HepG2 (cell line): Measurements from ENCODE around the gene CCDC183. TPM values are rescaled to one million over a fixed set of nuclear protein-coding genes. Genes with fewer than 3 reads are reported as not detected.
A peak's percentile ranks its signal among the peaks of the same experiment; 100 is the strongest.

Experiments
- ARNT ChIP-seq: fragments of 450-650 bp; IDR thresholded peaks from 2 replicates; pipeline ENCODE4 v1.6.1; 2017
- CHD4 ChIP-seq: fragments of 200-600 bp; sonication (generic); IDR thresholded peaks from 2 replicates; pipeline ENCODE4 v1.7.0; 2017; ENCODE audit warnings: mild to moderate bottlenecking, low read length, borderline replicate concordance
- DR1 ChIP-seq: sonication (generic); formaldehyde crosslinking; IDR thresholded peaks from 2 replicates; pipeline ENCODE4 v1.8.0; 2021; ENCODE audit warnings: mild to moderate bottlenecking, missing genetic modification reagents, inconsistent platforms
- ERF ChIP-seq: IDR thresholded peaks from 2 replicates; pipeline ENCODE4 v1.6.1; 2018; ENCODE audit warnings: missing biosample characterization, missing genetic modification reagents
- KAT2B ChIP-seq: fragments of 150-350 bp; IDR thresholded peaks from 2 replicates; pipeline ENCODE4 v1.6.1; 2014; ENCODE audit warnings: low read depth, low read length, borderline replicate concordance
- MED1 ChIP-seq: sonication (generic); formaldehyde crosslinking; IDR thresholded peaks from 2 replicates; pipeline ENCODE4 v1.4.0; 2020; ENCODE audit warnings: missing genetic modification reagents
- MYC ChIP-seq: sonication (generic); formaldehyde crosslinking; IDR thresholded peaks from 2 replicates; pipeline ENCODE4 v1.9.0; 2021; ENCODE audit warnings: missing genetic modification reagents, borderline replicate concordance
- NFIC ChIP-seq: IDR thresholded peaks from 2 replicates; pipeline ENCODE4 v1.6.1; 2012; ENCODE audit warnings: mild to moderate bottlenecking, low read length, inconsistent platforms
- SIN3A ChIP-seq: IDR thresholded peaks from 2 replicates; pipeline ENCODE4 v1.6.1; 2011; ENCODE audit warnings: low read depth, mild to moderate bottlenecking, control low read depth, low read length, borderline replicate concordance
- TRIM22 ChIP-seq: fragments of 450-650 bp; IDR thresholded peaks from 2 replicates; pipeline ENCODE4 v1.6.1; 2017
- XRCC5 ChIP-seq: fragments of 200-400 bp; formaldehyde crosslinking; optimal IDR thresholded peaks from 2 replicates; pipeline ENCODE3; 2017; ENCODE audit warnings: mild to moderate bottlenecking, low read length
- ZFX ChIP-seq: sonication (generic); formaldehyde crosslinking; IDR thresholded peaks from 2 replicates; pipeline ENCODE4 v1.4.0; 2020; ENCODE audit warnings: mild to moderate bottlenecking, low read depth, missing genetic modification reagents, moderate library complexity
- ZNF160 ChIP-seq: sonication (generic); formaldehyde crosslinking; IDR thresholded peaks from 2 replicates; pipeline ENCODE4 v1.8.0; 2022; ENCODE audit warnings: mild to moderate bottlenecking, inconsistent platforms, missing genetic modification reagents
- ZNF18 ChIP-seq: sonication (generic); formaldehyde crosslinking; IDR thresholded peaks from 2 replicates; pipeline ENCODE4 v1.8.0; 2022; ENCODE audit warnings: mild to moderate bottlenecking, missing genetic modification reagents; ENCODE audit not compliant: insufficient replicate concordance
- ZNF225 ChIP-seq: sonication (generic); formaldehyde crosslinking; IDR thresholded peaks from 2 replicates; pipeline ENCODE4 v1.4.0; 2020; ENCODE audit warnings: mild to moderate bottlenecking, missing genetic modification reagents
- ZNF383 ChIP-seq: sonication (generic); formaldehyde crosslinking; IDR thresholded peaks from 2 replicates; pipeline ENCODE4 v1.4.0; 2020; ENCODE audit warnings: missing genetic modification reagents, mild to moderate bottlenecking, borderline replicate concordance
- ZNF556 ChIP-seq: sonication (generic); formaldehyde crosslinking; IDR thresholded peaks from 2 replicates; pipeline ENCODE4 v1.4.0; 2020; ENCODE audit warnings: mild to moderate bottlenecking, missing genetic modification reagents, borderline replicate concordance
- ZNF629 ChIP-seq: sonication (generic); formaldehyde crosslinking; conservative IDR thresholded peaks from 2 replicates; pipeline ENCODE4 v1.5.0; 2020; ENCODE audit warnings: missing genetic modification reagents
- ZNF710 ChIP-seq: sonication (generic); formaldehyde crosslinking; IDR thresholded peaks from 2 replicates; pipeline ENCODE4 v1.5.0; 2020; ENCODE audit warnings: mild to moderate bottlenecking, missing genetic modification reagents, borderline replicate concordance
- ZNF746 ChIP-seq: sonication (generic); formaldehyde crosslinking; IDR thresholded peaks from 2 replicates; pipeline ENCODE4 v1.8.0; 2022; ENCODE audit warnings: mild to moderate bottlenecking, missing genetic modification reagents
- polyA plus RNA-seq, 8 experiments: library from polyadenylated mRNA; depleted of rRNA in 3 of 8; stranded (reverse) in 7 of 8; unstranded in 1 of 8; fragments of >200 nt; fragmentation: Illumina TruSeq in 4 of 8; extraction: Trizol in 4 of 8; gene quantifications; 2 replicates each; pipeline versions ENCODE4 v1.2.1 to v1.2.3, GENCODE V29; 2011 to 2016; ENCODE audit warnings: low read depth in 4 of 8, missing spikeins in 1 of 8, mixed read lengths in 1 of 8; ENCODE audit not compliant: insufficient read depth in 1 of 8
- total RNA-seq, 5 experiments: library from RNA; depleted of rRNA; stranded (reverse); fragments of >200 nt; fragmentation: Illumina TruSeq; extraction: Trizol; gene quantifications; 2 replicates each; pipeline ENCODE4 v1.2.3, GENCODE V29; 2016; ENCODE audit warnings: low read depth in 1 of 5
- TF ChIP-seq, protein P1 (sequence below): sonication (generic); formaldehyde crosslinking; IDR thresholded peaks from 2 replicates; pipeline ENCODE4 v1.8.1; 2022; ENCODE audit warnings: mild to moderate bottlenecking, missing genetic modification reagents
- TF ChIP-seq, protein P2 (sequence below): sonication (generic); formaldehyde crosslinking; IDR thresholded peaks from 2 replicates; pipeline ENCODE4 v1.8.1; 2023; ENCODE audit warnings: missing genetic modification reagents, inconsistent platforms, borderline replicate concordance
- TF ChIP-seq, protein P3 (sequence below): sonication (generic); formaldehyde crosslinking; IDR thresholded peaks from 2 replicates; pipeline ENCODE4 v1.4.0; 2020; ENCODE audit warnings: missing genetic modification reagents, mild to moderate bottlenecking, borderline replicate concordance

CCDC183 gene
- total and polyA plus RNA-seq, 2 of the 13 experiments (the other 11 are each of a cell fraction or from before 2014, with no cell fraction given) = 5.0 to 66.4 TPM

- no peak for TF ChIP-seq ZNF225 (CRISPR knock-in tag)
- TF ChIP-seq, protein P1, sequence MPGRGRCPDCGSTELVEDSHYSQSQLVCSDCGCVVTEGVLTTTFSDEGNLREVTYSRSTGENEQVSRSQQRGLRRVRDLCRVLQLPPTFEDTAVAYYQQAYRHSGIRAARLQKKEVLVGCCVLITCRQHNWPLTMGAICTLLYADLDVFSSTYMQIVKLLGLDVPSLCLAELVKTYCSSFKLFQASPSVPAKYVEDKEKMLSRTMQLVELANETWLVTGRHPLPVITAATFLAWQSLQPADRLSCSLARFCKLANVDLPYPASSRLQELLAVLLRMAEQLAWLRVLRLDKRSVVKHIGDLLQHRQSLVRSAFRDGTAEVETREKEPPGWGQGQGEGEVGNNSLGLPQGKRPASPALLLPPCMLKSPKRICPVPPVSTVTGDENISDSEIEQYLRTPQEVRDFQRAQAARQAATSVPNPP = no peak
- peak; percentile 37; the same call in 1 of the 2 replicates for TF ChIP-seq MED1 (CRISPR knock-in tag)
- TF ChIP-seq, protein P2, sequence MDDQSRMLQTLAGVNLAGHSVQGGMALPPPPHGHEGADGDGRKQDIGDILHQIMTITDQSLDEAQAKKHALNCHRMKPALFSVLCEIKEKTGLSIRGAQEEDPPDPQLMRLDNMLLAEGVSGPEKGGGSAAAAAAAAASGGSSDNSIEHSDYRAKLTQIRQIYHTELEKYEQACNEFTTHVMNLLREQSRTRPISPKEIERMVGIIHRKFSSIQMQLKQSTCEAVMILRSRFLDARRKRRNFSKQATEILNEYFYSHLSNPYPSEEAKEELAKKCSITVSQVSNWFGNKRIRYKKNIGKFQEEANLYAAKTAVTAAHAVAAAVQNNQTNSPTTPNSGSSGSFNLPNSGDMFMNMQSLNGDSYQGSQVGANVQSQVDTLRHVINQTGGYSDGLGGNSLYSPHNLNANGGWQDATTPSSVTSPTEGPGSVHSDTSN (CRISPR knock-in tag) = no peak
- no peak for TF ChIP-seq KAT2B
- no peak for TF ChIP-seq XRCC5
- peak; percentile 45 for TF ChIP-seq ZFX (CRISPR knock-in tag)
- peak; percentile 21; the same call in 1 of the 2 replicates for TF ChIP-seq MYC
- no peak for TF ChIP-seq ZNF710 (CRISPR knock-in tag)
- no peak for TF ChIP-seq NFIC
- TF ChIP-seq, protein P3, sequence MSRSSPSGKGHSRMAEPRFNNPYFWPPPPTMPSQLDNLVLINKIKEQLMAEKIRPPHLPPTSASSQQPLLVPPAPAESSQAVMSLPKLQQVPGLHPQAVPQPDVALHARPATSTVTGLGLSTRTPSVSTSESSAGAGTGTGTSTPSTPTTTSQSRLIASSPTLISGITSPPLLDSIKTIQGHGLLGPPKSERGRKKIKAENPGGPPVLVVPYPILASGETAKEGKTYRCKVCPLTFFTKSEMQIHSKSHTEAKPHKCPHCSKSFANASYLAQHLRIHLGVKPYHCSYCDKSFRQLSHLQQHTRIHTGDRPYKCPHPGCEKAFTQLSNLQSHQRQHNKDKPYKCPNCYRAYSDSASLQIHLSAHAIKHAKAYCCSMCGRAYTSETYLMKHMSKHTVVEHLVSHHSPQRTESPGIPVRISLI (CRISPR knock-in tag) = no peak
- TF ChIP-seq DR1 = no peak
- TF ChIP-seq ZNF629 (CRISPR knock-in tag) = no peak
- TF ChIP-seq ARNT = no peak
- no peak for TF ChIP-seq ZNF556 (CRISPR knock-in tag)
- no peak for TF ChIP-seq ZNF18 (CRISPR knock-in tag)
- TF ChIP-seq ZNF160 (CRISPR knock-in tag) = no peak
- TF ChIP-seq SIN3A = no peak
- TF ChIP-seq ZNF746 = no peak
- TF ChIP-seq CHD4 = no peak
- TF ChIP-seq ZNF383 = no peak
- no peak for TF ChIP-seq TRIM22
- no peak for TF ChIP-seq ERF (CRISPR knock-in tag)
Observed at GRCh38 chr9:136762221-136762691, 33.9 kb upstream of the CCDC183 start (continued).
